NCI-H524 (cell line): Measurements from ENCODE around the gene SLAMF1.
"Not testable (repeated sequence)": the region's sequence is repeated elsewhere in the genome, so short reads cannot be mapped to it uniquely, and the experiment has no call there.

Source experiments
- DNase-seq, 2 experiments: peaks; one replicate each; lab custom pipeline; 2025; lab: John Stamatoyannopoulos, UW

The SLAMF1 gene

DNA sequence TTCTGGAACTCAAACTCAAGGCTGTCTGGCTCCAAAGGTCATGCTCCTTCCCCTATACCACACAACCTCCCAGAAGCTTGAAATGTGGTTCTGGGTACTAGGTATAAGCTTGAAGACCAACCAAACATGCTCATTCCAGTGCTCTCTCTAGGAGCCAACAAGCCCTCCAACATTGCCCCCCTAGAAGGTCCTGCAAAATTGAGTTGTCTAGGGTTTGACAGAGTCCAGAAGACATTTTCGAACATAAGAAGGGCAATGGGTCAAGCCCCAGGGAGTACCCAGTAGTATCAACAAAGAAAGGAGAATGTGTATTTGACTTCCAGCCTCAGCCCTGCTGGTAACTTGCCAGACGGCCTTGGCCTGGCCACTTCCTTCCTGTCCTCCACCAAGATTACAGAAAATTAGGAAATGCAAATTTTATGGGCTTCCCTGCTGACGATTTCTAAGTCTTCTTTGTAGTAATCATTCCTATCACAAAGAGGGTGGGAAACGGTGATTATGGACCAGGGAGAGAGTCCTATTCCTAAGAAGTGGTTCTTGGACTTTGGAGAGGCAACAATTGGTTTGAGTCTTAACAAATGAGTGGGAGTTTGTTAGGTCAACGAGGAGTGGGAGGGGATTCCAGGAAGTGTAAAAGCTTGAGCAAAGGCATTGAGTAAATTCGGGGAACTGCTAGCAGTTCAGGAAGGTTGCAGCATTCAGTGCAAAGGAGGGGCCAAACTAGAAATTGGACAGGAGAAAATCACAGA, 18.7 kb upstream of the SLAMF1 start:
- no peak for DNase-seq

- no peak for DNase-seq
Measured at GRCh38 chr1:160664573-160665051, 17.8 kb upstream of the SLAMF1 start.

DNA sequence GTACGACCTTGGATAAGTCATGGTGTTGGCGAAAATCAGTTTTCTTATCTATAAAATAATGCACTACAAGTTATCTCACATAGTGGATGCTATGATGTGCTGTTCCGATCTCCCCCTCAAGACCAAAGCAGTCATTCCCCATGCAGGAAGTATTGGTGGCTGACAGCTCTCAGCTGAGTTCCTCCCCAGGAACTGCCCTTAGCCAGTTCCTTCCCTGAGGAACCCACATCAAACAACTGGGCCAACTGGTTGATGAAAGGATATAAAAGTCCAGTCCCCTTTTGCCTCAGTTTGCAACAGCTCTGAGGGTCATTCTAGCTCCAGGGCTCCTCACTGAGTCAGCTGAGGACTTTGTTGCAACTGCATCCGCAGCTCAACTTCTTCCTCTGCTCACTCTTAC, 16.1 kb upstream of the SLAMF1 start:
- no peak for DNase-seq

DNA sequence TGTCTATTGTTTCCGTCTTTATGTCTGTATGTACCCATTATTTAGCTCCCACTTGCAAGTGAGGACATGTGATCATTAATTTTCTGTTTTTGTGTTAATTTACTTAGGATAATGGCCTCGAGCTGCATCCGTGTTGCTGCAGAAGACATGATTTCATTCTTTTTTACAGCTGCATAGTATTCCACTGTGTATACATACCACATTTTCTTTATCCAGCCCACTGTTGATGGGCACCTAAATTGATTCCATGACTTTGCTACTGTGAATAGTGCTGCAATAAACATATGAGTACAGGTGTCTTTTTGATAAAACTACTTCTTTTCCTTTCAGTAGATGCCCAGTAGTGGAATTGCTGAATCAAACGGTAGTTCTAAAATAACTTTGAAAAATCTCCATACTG, 12.7 kb upstream of the SLAMF1 start:
- DNase-seq = no peak

GRCh38 chr1:160658814-160659193, 12.0 kb upstream of the SLAMF1 start:
- DNase-seq = no peak

DNA sequence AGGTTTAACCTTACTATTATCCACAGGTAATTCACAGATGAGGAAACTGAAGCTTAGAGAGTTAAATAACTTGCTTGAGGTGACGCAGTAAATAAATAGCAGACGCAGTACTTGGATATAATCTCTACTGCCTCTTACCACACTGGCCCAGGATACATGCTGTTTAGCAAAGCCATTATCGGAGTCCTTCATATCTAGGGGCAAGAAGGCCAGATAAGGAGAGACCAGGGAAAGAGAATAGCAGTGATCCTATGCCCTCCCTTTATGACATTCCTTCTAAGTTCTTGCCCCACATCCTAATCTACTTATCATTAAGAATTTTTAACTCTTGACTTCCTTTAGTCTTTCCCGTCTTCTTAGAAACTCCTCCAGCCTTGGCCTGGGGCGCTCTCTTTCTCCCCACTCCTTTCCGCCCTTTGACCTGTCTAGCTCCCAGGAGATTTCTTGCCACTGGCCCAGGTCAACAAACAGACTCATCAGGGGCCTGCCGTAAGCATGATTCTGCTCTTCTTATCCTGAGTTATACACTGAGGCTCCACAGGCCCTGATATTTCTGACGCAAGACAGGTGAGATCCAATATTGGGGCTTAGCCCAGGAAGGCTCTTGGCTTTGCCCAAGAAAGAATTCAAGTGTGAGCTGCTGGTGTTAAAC, 11.4 kb upstream of the SLAMF1 start:
- no peak for DNase-seq

GRCh38 chr1:160657250-160657781, 10.5 kb upstream of the SLAMF1 start:
- no peak for DNase-seq

- DNase-seq = no peak
Measured at GRCh38 chr1:160656737-160657136, 9.9 kb upstream of the SLAMF1 start.

DNA sequence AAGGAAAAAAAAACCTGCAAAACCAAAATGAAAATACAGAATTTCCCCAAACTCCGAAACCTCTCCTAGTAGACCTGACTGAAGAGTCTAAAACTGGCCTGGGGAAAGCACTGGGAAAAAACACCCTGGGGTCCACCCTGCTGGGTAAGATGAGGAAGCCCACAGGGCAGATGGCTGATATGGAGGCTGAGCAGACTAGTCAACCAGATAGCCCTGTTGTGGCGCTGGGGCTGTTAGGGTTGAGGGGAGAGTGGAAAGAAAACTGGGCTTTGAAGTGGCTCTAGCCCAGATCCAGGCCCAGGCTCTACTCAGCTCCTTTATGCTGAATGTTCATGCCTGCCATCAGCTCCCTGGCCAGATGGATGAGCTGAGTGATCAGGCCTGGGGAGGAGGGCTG, 6.8 kb upstream of the SLAMF1 start:
- no peak for DNase-seq

DNA sequence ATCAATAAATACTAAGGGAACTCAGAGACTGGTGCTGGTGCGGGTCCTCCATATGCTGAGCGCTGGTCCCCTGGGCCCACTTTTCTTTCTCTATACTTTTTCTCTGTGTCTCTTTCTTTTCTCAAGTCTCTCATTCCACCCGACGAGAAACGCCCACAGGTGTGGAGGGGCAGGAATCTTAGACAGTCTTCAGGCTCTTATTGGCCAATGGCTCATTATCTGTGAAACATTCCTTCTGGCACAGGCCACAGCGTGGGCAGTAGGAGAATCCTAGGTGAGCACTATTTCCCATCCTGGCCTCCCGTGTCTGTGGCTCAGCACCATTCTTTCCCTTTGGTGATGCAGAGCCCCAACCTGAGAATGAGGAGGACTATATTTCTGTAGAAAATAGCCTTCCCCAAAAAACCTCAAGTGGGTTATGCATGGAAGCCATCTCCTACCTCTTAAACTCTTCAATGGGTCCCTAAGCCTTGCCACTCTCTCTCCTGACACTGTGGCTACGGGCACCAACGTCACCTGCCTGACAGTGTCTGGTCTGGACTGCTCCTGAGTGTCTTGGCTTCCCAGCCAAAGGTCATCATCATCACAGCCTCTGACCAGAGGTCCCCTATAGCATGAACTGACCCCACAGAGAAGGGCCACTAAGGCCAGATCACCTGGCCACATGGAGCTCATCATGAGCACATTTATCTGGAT, 6.2 kb upstream of the SLAMF1 start:
- no peak for DNase-seq

GRCh38 chr1:160652065-160652641, 5.3 kb upstream of the SLAMF1 start:
- DNase-seq = not testable (repeated sequence)

DNA sequence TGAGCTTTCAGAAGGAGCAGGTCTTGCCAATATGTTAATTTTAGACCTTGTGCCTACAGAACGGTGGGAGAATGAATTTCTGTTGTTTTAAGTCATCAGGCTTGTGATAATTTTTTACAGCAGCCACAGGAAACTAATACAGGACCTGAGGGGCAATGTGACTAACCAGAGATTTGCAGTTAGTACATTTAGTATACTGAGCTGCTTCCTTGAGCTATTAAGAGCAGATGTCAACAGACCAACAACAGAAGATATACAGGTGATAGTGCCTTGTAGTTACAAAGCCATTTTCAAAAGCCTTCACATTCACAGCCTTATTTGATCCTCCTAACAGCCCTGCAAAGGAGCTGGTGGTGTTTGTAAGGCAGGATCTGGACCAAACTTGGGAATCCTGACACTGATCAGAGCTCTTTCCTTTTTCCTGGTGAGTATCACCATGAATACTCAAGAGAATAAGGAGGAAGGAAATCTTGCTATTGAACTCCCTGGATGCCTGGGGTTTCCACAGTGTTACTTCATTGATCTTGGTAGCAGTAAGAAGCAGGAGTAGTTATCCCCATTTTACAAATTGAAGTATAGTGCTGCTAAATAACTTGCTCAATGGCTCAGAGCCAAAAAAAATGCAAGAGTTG, 4.7 kb upstream of the SLAMF1 start:
- DNase-seq = no peak

GRCh38 chr1:160647329-160647720, 481 bp upstream of the SLAMF1 start:
- DNase-seq = no peak

GRCh38 chr1:160646180-160646579, 664 bp downstream of the SLAMF1 start:
- DNase-seq = no peak

GRCh38 chr1:160645386-160646130, 1.3 kb downstream of the SLAMF1 start:
- no peak for DNase-seq

DNA sequence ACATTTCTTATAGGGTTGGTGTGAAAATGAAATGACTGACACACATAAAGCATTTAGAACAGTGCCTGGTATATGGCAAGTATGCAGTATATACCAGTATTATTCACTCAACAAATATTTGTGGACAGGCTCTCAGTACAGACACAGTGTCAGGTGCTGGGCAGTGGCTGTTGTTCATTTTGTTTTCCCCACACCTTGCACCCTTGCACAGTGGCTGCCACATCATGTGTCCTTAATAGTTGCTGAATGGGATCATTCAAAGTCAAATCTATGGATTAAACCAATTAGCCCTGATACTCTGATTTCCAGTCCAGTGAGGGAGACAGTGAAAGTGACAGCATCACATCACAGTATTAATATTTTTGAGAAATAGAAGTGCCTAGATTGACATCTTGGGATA, 2.4 kb downstream of the SLAMF1 start:
- no peak for DNase-seq

DNA sequence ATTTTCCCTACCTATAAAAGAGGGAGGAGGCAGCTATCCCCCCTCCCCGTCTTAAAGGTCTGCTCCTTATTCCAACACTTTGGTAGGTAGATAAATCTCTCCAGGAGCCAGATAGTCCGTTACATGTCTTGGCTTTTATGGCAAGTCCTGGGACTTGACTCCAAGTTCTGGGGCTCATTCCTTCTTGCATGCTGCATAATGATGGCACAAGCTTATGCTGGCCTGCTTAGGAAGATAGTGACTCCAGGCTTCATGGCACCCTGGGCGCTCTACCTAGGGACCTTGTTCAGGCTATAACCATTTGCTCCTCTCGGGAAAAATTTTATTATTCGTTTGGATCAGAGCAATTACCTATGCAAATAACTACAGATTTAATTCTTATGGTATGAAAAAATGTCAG, 3.7 kb downstream of the SLAMF1 start:
- DNase-seq = no peak

DNA sequence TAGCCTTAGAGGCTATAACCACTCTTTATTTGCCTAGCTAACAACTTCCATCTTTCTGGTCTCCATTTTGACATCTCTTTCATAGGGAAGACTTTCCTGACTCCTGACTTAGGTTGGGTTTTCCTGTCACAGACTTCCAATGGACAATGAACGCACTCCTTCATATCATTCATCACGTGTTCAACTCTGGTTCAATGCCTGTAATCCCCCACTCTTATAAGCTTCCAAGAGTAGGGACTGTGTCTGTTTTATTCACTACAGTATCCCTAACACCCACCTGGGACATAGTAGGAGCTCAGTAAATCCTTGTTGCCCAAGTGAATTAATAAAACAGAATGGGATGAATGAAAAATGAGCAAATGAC, 4.6 kb downstream of the SLAMF1 start:
- DNase-seq = no peak

DNA sequence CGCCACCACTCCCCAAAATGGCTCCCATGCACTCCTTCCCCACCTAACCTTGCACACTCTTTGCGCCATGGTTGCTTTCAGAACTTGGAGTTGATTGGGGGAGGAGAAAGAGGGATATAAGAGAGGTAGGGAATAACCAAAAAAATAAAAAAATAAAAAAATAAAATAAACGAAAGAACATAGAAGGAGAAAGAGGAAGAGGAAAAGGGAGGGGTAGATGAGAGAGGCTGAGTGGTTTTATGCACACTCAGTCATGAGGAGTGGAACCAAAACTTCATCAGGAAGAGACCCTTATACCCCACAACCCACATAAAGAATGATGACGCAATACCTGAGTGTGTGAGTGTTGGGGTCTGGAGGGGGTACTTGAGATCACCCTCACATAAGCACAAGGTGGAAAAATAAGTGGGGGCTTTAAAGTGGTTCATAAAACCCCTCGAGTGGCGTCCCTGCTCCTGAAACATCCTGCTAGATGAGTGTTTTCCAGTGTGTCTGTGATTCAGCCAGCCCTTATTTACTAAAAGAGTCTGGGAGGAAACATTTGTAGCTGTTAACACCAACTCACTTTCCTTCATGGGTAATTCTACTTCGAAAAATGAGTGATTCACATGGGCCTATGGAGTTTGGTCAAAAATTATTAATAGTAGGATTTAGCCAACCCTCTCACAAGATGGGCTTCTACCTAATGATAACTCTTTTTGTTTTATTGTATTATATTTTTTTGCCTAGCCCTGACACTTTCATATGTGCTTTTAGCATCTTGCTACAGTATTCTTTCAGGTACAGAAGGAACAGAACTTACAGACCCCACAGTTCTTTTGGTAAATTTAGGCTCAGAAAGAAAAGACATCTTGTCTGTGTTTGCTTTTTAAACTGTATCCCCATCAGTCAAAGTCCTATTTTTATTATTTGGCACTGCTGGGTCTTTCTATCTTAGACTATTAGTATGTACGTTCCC, 5.2 kb downstream of the SLAMF1 start:
- no peak for DNase-seq
